ENCODE data around the gene DTYMK. TPM values are rescaled to one million over a fixed set of nuclear protein-coding genes. Genes with fewer than 3 reads are reported as not detected.
A peak's percentile ranks its signal among the peaks of the same experiment; 100 is the strongest.

Gene DTYMK
- total and polyA plus RNA-seq, 2 experiments from 2014 or later = 20.7 to 55.5 TPM

DNA sequence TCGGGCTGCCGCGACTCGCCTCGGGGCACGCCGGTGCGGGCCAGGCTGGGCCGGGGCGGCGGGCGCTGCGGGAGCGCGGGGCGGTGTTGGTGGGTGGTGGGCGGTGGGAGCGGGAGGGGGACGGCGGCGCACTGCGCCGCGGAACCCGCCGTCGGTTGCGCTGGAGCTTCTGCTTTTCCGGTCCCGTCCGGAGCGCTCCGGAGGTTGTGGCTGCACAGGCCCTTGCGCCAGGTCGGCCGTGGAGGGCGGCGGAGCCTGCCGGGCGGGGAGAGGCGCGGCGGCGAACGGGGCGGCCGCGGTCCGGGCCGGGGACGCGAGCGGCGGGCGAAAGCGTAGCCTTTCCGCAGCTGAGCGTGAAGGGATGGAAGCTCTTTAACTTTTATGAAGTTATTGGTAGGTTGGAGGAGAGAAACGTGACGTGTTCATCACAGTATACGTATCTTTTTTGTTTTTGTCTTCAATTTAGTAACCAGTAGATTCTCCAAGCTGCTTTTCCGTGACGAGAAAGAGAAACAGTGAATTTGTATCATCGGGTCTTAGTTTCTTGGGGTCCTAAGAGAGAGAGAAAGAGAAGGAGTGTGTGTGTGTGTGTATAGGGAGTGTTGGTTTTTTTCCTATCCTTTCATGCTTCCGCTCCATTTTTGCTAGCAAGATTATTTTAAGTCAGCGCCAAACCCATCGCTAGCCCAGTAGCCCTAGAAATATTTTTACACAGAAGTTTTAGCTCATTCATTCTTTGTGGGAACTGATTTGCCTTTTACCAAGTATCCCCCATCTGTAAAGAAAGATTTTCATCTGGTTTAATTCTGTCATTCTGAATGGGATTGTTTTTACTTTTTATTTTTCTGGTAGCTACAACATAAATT, 48.6 kb downstream of the DTYMK start:
- no peaks in the 10 kb centered on the region for H3K36me3 ChIP-seq (replicated peaks; ENCODE audit: insufficient read depth, low read depth)
- H3K4me3 ChIP-seq = peak overlapping the region; percentile 93
- H4K20me1 ChIP-seq (ENCODE audit: insufficient read depth, poor library complexity, severe bottlenecking) = peaks cover 52% of the 10 kb centered on the region
- peaks cover 86% of the 10 kb centered on the region for H3K79me2 ChIP-seq
- peak overlapping the region; percentile 90 for H2AFZ ChIP-seq
- no peaks in the 10 kb centered on the region for H3K9me2 ChIP-seq (replicated peaks; ENCODE audit: insufficient read depth)
- TF ChIP-seq EZH2phosphoT487 (IDR thresholded peaks at IDR 0.05; ENCODE audit: low read depth, severe bottlenecking, unreplicated experiment) (no peak), EZH2 (IDR thresholded peaks at IDR 0.05; ENCODE audit: borderline replicate concordance) (no peak)
- TF ChIP-seq, protein P1, sequence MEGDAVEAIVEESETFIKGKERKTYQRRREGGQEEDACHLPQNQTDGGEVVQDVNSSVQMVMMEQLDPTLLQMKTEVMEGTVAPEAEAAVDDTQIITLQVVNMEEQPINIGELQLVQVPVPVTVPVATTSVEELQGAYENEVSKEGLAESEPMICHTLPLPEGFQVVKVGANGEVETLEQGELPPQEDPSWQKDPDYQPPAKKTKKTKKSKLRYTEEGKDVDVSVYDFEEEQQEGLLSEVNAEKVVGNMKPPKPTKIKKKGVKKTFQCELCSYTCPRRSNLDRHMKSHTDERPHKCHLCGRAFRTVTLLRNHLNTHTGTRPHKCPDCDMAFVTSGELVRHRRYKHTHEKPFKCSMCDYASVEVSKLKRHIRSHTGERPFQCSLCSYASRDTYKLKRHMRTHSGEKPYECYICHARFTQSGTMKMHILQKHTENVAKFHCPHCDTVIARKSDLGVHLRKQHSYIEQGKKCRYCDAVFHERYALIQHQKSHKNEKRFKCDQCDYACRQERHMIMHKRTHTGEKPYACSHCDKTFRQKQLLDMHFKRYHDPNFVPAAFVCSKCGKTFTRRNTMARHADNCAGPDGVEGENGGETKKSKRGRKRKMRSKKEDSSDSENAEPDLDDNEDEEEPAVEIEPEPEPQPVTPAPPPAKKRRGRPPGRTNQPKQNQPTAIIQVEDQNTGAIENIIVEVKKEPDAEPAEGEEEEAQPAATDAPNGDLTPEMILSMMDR (IDR thresholded peaks at IDR 0.05; ENCODE audit: poor library complexity) = no peak
- peak overlapping the region; percentile 99 for H3K27ac ChIP-seq
- H3K9me3 ChIP-seq (ENCODE audit: low read depth) = no peaks in the 10 kb centered on the region
- peaks cover 26% of the 10 kb centered on the region for H3K4me1 ChIP-seq (ENCODE audit: insufficient read depth)
- no peaks in the 10 kb centered on the region for H3K27me3 ChIP-seq
- peak overlapping the region; percentile 80 for H3K4me2 ChIP-seq
- DNase-seq (ENCODE audit: low spot score) = peak; percentile 49
- WGBS (ENCODE audit: low lambda C conversion rate, missing lambda C conversion rate) = 4% methylated on average over 29 of the region's 67 CpGs

DNA sequence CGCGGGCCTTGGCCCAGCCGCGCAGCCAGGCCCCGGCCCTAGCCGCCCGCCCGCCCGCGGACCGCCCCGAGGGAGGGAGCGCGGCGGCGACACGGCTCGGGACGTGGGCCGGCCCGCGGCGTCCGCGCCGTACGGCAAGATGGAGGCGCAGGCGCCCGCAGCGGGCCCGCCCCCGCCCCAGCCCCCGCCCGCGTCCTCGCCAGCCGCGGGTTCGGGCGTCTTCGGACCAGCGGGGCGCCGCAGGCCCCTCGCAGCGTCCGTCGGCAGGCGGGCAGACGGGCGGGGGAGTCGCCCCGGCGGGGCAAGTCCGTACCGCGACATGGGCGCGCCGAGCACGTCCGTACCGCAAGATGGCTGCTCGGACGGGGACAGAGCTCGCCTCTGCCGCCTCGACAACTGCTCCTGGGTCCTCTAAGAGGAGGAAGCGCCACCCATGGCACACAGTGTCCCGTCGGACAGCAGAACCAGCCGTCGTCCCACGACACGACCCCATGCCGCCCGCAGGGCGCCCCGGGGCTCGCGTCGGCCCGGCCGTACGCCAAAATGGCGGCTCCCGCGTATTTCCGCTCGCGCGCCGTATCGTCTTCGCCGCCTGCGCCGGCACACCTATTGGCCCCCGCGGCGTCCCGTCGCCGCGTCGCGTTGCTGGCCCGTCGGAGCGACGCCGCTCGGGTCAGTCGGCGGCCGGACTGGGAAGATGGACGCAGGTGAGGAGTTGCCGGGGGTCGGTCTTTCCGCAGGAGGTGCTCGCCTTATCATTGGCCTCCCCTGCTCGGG, 49.4 kb downstream of the DTYMK start, which contains the start of the genes ATG4B and THAP4:
Gene ATG4B (plus strand): TSS at position 676 of the 777 bp plus-strand sequence. CDS start 22 bp downstream, at position 698.
Gene THAP4 (minus strand): TSS at position 141 of the 777 bp plus-strand sequence. CDS start 141 bp downstream, outside the sequence.
- Histone ChIP-seq H3K27ac (peak within 1 kb of the TSS; percentile 99), H3K36me3 (replicated peaks; ENCODE audit: insufficient read depth, low read depth) (no peaks in the 10 kb centered on the region), H3K9me2 (replicated peaks; ENCODE audit: insufficient read depth) (no peaks in the 10 kb centered on the region), H3K4me3 (peak within 1 kb of the TSS; percentile 98), H3K4me2 (peak within 1 kb of the TSS; percentile 89), H3K79me2 (peaks cover 86% of the 10 kb centered on the region), H3K4me1 (ENCODE audit: insufficient read depth) (peaks cover 26% of the 10 kb centered on the region), H3K27me3 (no peaks in the 10 kb centered on the region), H3K9me3 (ENCODE audit: low read depth) (no peaks in the 10 kb centered on the region), H4K20me1 (ENCODE audit: insufficient read depth, poor library complexity, severe bottlenecking) (peaks cover 47% of the 10 kb centered on the region), H2AFZ (peak within 1 kb of the TSS; percentile 90)
- 1% methylated on average over 62 of the region's 123 CpGs for WGBS (ENCODE audit: low lambda C conversion rate, missing lambda C conversion rate)
- peak; percentile 94 for DNase-seq (ENCODE audit: low spot score)
- no peak for TF ChIP-seq EZH2phosphoT487 (IDR thresholded peaks at IDR 0.05; ENCODE audit: low read depth, severe bottlenecking, unreplicated experiment)
- TF ChIP-seq, protein P1 (IDR thresholded peaks at IDR 0.05; ENCODE audit: poor library complexity) = no peak

DNA sequence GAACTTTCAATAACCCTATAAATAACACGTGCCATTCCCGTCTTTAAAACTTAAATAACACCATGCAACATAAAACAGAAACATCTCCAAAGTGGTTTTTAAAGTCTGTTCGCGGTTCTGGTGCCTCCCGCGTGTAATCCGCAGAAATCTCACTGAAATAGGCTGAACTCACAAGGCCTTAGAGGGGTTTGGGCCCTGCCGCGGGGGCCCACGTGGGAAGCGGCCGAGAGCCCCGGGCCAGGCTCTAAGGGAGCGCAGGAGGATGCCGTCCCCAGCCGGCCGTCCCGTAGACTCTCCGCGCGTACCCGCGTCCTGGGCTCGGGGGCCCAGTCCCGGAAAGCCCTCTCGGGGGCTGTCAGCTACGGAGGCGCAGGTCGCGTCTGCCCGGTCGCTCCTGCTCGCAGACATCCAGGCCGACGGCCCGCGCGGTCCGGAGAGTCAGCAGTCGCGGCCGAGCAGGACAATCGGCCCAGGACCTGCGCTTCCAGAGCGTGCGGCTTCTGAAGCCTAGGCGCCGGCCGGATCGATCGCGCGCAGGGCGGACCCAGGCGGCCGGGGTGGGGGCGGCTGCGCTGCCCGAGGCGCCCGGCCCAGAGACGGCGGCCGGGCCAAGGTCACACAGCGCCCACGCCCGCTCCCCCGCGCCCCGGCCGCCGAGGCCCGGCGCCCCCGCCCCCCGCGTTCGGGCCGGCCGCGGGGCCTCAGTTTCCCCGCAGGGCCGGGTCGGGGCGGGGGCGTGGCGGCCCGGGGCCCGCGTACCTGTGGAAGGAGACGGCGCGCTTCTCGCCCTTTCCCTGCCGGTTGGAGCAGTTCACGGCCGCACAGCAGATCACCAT, 50.2 kb downstream of the DTYMK start:
- H4K20me1 ChIP-seq (ENCODE audit: insufficient read depth, poor library complexity, severe bottlenecking) = peaks cover 41% of the 10 kb centered on the region
- peaks cover 86% of the 10 kb centered on the region for H3K79me2 ChIP-seq
- under 1% methylated on average over 46 of the region's 97 CpGs for WGBS (ENCODE audit: low lambda C conversion rate, missing lambda C conversion rate)
- H2AFZ ChIP-seq = peak overlapping the region; percentile 84
- no peaks in the 10 kb centered on the region for H3K9me3 ChIP-seq (ENCODE audit: low read depth)
- H3K9me2 ChIP-seq (replicated peaks; ENCODE audit: insufficient read depth) = no peaks in the 10 kb centered on the region
- peak; percentile 77 for DNase-seq (ENCODE audit: low spot score)
- H3K4me3 ChIP-seq = peak overlapping the region; percentile 98
- TF ChIP-seq, protein P1 (IDR thresholded peaks at IDR 0.05; ENCODE audit: poor library complexity) = no peak
- TF ChIP-seq EZH2phosphoT487 (IDR thresholded peaks at IDR 0.05; ENCODE audit: low read depth, severe bottlenecking, unreplicated experiment) (no peak), EZH2 (IDR thresholded peaks at IDR 0.05; ENCODE audit: borderline replicate concordance) (no peak)
- peaks cover 26% of the 10 kb centered on the region for H3K4me1 ChIP-seq (ENCODE audit: insufficient read depth)
- no peaks in the 10 kb centered on the region for H3K36me3 ChIP-seq (replicated peaks; ENCODE audit: insufficient read depth, low read depth)
- peak overlapping the region; percentile 89 for H3K4me2 ChIP-seq
- H3K27ac ChIP-seq = peak overlapping the region; percentile 99
- no peaks in the 10 kb centered on the region for H3K27me3 ChIP-seq

Data from hepatocyte (in vitro differentiated cells).